HUDEP-2 (cell line): ENCODE measurements around the gene NFU1.
"Not testable (repeated sequence)": the region's sequence is repeated elsewhere in the genome, so short reads cannot be mapped to it uniquely, and the experiment has no call there.

Source experiments
- DNase-seq, 76 experiments: peaks; one replicate each; lab custom pipeline; 2025; ENCODE audit not compliant: unreplicated experiment in 76 of 76; lab: John Stamatoyannopoulos, UW

The NFU1 gene

DNA sequence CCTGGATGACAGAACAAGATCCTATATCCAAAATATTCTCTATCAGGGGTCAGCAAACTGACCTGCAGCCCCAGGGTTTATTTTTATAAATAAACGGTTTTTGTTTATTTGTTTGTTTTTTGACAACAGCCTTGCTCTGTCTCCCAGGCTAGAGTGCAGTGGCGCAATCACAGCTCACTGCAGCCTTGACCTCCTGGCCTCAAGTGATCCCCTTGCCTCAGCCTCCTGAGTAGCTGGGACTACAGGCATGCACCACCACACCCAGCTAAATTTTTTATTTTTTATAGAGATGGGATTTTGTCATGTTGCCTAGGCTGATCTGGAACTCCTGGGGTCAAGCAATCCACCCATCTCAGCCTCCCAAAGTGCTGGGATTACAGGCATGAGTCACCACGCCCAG lies 82.3 kb downstream of the NFU1 start:
- not testable (repeated sequence) for DNase-seq

DNA sequence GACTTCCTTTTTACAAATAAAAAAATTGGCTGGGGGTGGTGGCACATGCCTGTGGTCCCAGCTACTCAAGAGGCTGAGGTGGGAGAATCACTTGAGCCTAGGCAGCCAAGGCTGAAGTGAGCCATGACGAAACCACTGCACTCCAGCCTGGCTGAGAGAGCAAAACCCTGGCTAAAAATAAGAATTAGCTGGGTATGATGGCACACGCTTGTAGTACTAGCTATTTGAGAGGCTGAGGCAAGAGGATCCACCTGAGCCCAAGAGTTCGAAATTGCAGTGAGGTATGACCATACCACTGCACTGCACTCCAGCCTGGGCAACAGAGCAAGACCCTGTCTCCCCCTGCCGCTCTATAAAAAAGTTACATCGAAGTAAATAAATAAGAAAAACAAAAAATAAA lies 83.9 kb downstream of the NFU1 start:
- DNase-seq = no peak

DNA sequence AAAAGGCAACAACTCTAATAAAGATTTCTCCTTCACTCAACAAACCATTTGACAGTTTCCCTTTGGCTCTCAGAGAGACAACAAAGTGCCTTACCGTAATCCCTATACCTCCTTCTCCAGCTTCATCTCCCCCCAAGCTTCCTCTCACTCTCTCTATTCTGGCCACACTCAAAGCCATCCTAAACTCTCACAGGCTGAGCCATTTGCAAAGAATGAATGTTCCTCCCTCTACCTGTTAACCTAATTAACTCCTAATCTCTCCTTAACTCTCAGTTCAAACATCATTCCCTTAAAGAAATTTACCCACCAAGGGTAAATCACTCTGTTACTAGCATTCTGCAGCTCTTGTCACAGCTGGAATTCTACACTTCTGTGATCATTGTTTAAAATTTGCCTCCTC lies 88.5 kb downstream of the NFU1 start:
- DNase-seq = no peak
